Ascending aorta (tissue), 2 donors: ENCODE data around the gene DNAJC30. TPM values are rescaled to one million over a fixed set of nuclear protein-coding genes. Genes with fewer than 3 reads are reported as not detected.

Experiments used
- DNase-seq, 2 donors: peaks; one replicate each; pipeline ENCODE4 v3.0.0-alpha.2; 2019; ENCODE audit warnings: low spot score in 2 of 2
- H3K27ac ChIP-seq, 2 donors: fragments of 200-600 bp; sonication (generic); one replicate each; pipeline ENCODE4 v1.5.1; 2016 to 2017; ENCODE audit warnings: mild to moderate bottlenecking in 1 of 2
- H3K27me3 ChIP-seq: fragments of 200-600 bp; sonication (generic); one replicate; pipeline ENCODE4 v1.5.1; 2017
- H3K36me3 ChIP-seq, 2 donors: fragments of 200-600 bp; sonication (generic); one replicate each; pipeline ENCODE4 v1.5.1; 2016
- H3K4me1 ChIP-seq, 2 donors: fragments of 200-600 bp; sonication (generic); one replicate each; pipeline ENCODE4 v1.5.1; 2016 to 2017; ENCODE audit warnings: mild to moderate bottlenecking in 1 of 2
- H3K4me3 ChIP-seq, 2 donors: fragments of 200-600 bp; sonication (generic); one replicate each; pipeline ENCODE4 v1.5.1; 2016 to 2017; ENCODE audit warnings: mild to moderate bottlenecking in 1 of 2
- H3K9me3 ChIP-seq, 2 donors: fragments of 200-600 bp; sonication (generic); one replicate each; pipeline ENCODE4 v1.5.1; 2016
- intact Hi-C: fragments of 100-400 bp; cut with DNase I; formaldehyde crosslinking; loops from one replicate; pipeline ENCODE4 v1.15.1; 2023
- total RNA-seq: library from RNA; depleted of rRNA; stranded (reverse); fragments of >200 nt; gene quantifications from one replicate; pipeline ENCODE4 v1.1.0, GENCODE V29; 2016
- TF ChIP-seq, protein P1 (sequence below), 3 experiments: fragments of 200-600 bp in 2 of 3; fragments of 450-650 bp in 1 of 3; sonication (generic) in 2 of 3; IDR thresholded peaks; one replicate each; pipeline ENCODE4 v1.5.1; 2016 to 2019; ENCODE audit warnings: antibody characterized with exemption in 3 of 3, mild to moderate bottlenecking in 1 of 3, moderate library complexity in 1 of 3

Gene DNAJC30
- total RNA-seq, 1 donor from 2014 or later = 16.0 TPM

DNA sequence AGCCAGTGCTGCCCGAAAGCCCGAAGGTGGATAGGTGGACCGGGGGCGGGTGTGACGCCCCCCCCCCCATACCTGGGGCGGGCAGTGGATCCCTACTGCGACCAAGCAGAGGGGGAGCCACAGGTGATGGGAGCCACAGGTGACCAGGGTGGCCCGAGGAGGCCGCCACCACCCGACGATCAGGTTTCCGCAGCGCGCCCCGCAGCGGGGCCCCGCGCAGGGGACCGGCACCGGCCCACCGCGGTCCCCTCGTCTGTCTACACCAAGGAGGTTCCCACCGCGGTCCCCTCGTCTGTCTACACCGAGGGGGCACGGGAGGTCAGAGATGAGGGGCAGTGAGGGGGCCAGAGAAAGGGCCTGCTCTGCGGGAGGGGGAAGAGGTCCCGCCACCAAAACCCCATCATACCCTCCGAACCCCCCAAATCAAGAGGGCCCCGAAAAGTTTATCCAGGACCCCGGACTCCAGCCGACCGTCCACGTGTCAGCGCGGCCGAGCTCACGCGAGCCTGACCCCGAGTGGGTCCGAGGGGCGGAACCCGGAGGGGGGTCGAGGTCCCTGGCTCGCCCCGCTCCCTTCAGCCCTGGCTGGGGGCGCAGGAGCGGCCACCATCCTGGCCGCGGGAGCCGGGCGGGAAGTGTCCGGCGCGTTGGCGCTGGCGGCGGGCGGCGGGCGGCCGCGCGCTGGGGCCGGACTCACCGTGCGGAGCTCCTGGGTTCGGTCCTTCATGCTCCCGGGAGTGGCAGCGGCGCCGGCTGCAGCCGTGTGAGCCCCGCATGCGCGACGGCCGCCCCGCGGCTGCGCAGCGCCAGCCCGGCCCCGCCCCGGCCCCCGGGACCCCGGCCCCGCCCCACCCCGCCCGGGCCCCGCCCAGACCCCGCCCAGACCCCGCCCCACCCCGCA lies 35.9 kb upstream of the DNAJC30 start, which contains the start of gene STX1A:
TSS of gene STX1A (minus strand) at position 765 of the 901 bp plus-strand sequence. CDS start at position 727, 38 bp downstream.
- H3K36me3 ChIP-seq = no peaks in the 10 kb centered on the region
- intact Hi-C loops = loop anchor here (2.0 kb wide), 1 partner anchor 36 kb away; the partner anchor contains the start of genes BUD23 and DNAJC30
- TF ChIP-seq, protein P1, sequence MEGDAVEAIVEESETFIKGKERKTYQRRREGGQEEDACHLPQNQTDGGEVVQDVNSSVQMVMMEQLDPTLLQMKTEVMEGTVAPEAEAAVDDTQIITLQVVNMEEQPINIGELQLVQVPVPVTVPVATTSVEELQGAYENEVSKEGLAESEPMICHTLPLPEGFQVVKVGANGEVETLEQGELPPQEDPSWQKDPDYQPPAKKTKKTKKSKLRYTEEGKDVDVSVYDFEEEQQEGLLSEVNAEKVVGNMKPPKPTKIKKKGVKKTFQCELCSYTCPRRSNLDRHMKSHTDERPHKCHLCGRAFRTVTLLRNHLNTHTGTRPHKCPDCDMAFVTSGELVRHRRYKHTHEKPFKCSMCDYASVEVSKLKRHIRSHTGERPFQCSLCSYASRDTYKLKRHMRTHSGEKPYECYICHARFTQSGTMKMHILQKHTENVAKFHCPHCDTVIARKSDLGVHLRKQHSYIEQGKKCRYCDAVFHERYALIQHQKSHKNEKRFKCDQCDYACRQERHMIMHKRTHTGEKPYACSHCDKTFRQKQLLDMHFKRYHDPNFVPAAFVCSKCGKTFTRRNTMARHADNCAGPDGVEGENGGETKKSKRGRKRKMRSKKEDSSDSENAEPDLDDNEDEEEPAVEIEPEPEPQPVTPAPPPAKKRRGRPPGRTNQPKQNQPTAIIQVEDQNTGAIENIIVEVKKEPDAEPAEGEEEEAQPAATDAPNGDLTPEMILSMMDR (IDR thresholded peaks at IDR 0.05) = no peak
- peak in 1 of 2 donors; percentile 81 for DNase-seq
- H3K4me1 ChIP-seq = peaks cover 20 to 43% of the 10 kb centered on the region in 2 donors
- no peaks in the 10 kb centered on the region for H3K9me3 ChIP-seq
- peak within 1 kb of the TSS; percentile 93 to 97 for H3K4me3 ChIP-seq
- H3K27me3 ChIP-seq = no peaks in the 10 kb centered on the region
- peak within 1 kb of the TSS in 1 of 2 donors; percentile 72 for H3K27ac ChIP-seq

DNA sequence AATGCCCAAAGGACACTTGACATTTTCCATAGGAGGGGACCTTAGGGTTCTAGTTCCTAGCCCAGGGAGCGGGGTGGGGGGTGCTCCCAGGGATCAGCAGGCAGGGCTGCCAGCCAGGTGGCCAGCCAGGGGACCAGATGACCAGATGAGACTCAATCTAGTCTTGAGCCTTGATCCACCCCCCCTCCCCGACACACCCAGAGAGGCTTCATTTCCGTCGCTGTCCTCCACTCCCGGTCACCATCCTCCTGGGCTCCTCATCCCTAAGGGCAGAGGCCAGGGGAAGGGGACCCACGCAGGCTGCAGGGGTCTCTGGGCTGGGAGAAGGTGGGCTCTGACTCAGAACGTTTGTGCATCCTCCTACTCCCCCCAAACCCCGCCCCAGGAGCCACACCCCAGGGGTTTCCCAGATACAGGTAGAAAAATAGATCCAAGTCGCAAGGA lies 35.2 kb upstream of the DNAJC30 start:
- no peaks in the 10 kb centered on the region for H3K27me3 ChIP-seq
- no peaks in the 10 kb centered on the region for H3K9me3 ChIP-seq
- peak overlapping the region; percentile 93 to 97 for H3K4me3 ChIP-seq
- peaks cover 20 to 43% of the 10 kb centered on the region in 2 donors for H3K4me1 ChIP-seq
- DNase-seq = no peak
- peak overlapping the region; percentile 17 to 51 for H3K27ac ChIP-seq
- intact Hi-C loops = loop anchor here (2.0 kb wide), 1 partner anchor 36 kb away; the partner anchor contains the start of genes BUD23 and DNAJC30
- TF ChIP-seq, protein P1 (IDR thresholded peaks at IDR 0.05) = no peak
- H3K36me3 ChIP-seq = no peaks in the 10 kb centered on the region

GRCh38 chr7:73717991-73718405 lies 34.7 kb upstream of the DNAJC30 start:
- Histone ChIP-seq H3K4me1 (peaks cover 20 to 43% of the 10 kb centered on the region in 2 donors), H3K36me3 (no peaks in the 10 kb centered on the region), H3K9me3 (no peaks in the 10 kb centered on the region), H3K27ac (peak overlapping the region; percentile 17 to 51), H3K27me3 (no peaks in the 10 kb centered on the region), H3K4me3 (peak overlapping the region; percentile 93 to 97)
- TF ChIP-seq, protein P1 (IDR thresholded peaks at IDR 0.05) = no peak
- intact Hi-C loops = loop anchor here (2.0 kb wide), 1 partner anchor 35 kb away; the partner anchor contains the start of genes BUD23 and DNAJC30
- DNase-seq = peak; percentile 32 to 81

DNA sequence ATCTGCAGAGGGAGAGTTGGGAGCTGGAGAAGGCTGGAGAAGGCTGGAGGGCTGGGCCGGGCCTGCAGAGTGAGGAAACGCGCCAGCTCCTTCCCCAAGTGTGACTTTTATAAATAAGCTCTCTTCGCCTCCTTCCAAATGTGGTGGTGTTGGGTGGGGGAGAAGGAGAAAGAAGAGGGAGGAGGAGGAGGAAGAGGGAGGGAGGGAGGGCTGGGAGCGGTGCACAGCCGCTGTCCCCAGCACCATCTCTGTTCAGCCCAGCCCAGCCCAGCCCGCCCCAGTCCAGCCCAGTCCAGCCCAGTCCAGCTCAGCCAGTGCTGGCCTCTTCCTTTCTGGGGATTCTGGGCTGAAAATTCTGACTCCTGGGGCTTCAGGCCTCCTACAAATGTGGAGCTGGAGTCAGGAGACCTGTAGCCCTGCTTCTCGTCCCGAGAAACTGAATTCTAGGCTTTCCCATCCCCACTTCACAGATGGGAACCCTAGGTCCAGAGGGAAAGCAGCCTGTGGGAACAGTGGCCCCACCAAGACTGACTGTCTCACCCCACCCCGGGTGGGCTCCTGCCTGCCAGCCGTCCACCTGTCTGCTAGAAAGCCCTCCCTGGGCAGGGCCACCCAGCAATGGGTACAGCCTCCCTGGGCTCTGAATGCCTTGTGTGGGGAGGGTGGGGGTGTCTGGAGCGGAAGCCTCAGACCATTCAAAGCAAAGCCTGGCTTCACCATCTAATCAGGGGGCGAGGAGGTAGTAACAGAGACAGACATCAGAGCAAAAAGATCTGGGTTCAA lies 34.0 kb upstream of the DNAJC30 start:
- H3K9me3 ChIP-seq = no peaks in the 10 kb centered on the region
- intact Hi-C loops = no loop called here
- DNase-seq = no peak
- peaks cover 20 to 43% of the 10 kb centered on the region in 2 donors for H3K4me1 ChIP-seq
- H3K27ac ChIP-seq = peak overlapping the region; percentile 27 to 51
- H3K27me3 ChIP-seq = no peaks in the 10 kb centered on the region
- no peaks in the 10 kb centered on the region for H3K36me3 ChIP-seq
- TF ChIP-seq, protein P1 (IDR thresholded peaks at IDR 0.05) = no peak
- peak overlapping the region in 1 of 2 donors; percentile 97 for H3K4me3 ChIP-seq

- Histone ChIP-seq H3K4me1 (peaks cover 20 to 42% of the 10 kb centered on the region in 2 donors), H3K27ac (no peak overlapping the region)
- no peak for DNase-seq
Observed at GRCh38 chr7:73716318-73716890, 33.2 kb upstream of the DNAJC30 start.

More at GRCh38 chr7:73716318-73716890, 33.2 kb upstream of the DNAJC30 start:
- no peaks in the 10 kb centered on the region for H3K27me3 ChIP-seq
- intact Hi-C loops = no loop called here
- TF ChIP-seq, protein P1 (IDR thresholded peaks at IDR 0.05) = no peak
- H3K9me3 ChIP-seq = no peaks in the 10 kb centered on the region
- H3K4me3 ChIP-seq = peak overlapping the region in 1 of 2 donors; percentile 97
- no peaks in the 10 kb centered on the region for H3K36me3 ChIP-seq
